Naive B cell (primary cell): ENCODE results near the gene AAMDC. TPM values are rescaled to one million over a fixed set of nuclear protein-coding genes. Genes with fewer than 3 reads are reported as not detected.

ENCODE experiments used
- ATAC-seq, 2 donors: fragments of 150-1000 bp; cut with Tn5 transposase; 2 replicates each; pipeline ENCODE4 v1.10.0; 2021; ENCODE audit warnings: low read depth in 2 of 2, mild to moderate bottlenecking in 2 of 2, moderate library complexity in 2 of 2
- DNase-seq: peaks from one replicate; pipeline ENCODE4 v3.0.0; 2022
- H3K27ac Mint-ChIP-seq, 6 donors: one replicate each; pipeline ENCODE4 v1.8.0; 2020 to 2022; ENCODE audit warnings: mild to moderate bottlenecking in 6 of 6, mixed read lengths in 6 of 6, moderate library complexity in 5 of 6, inconsistent platforms in 2 of 6
- H3K27me3 Mint-ChIP-seq, 3 donors: one replicate each; pipeline ENCODE4 v1.8.0; 2021 to 2022; ENCODE audit warnings: mixed read lengths in 3 of 3, mild to moderate bottlenecking in 1 of 3
- H3K36me3 Mint-ChIP-seq, 2 donors: one replicate each; pipeline ENCODE4 v1.8.0; 2020 to 2022; ENCODE audit warnings: mixed read lengths in 2 of 2, inconsistent platforms in 1 of 2, mild to moderate bottlenecking in 1 of 2
- H3K4me1 Mint-ChIP-seq, 3 donors: one replicate each; pipeline ENCODE4 v1.8.0; 2020 to 2022; ENCODE audit warnings: mixed read lengths in 3 of 3, inconsistent platforms in 1 of 3, mild to moderate bottlenecking in 1 of 3, moderate library complexity in 1 of 3
- H3K4me3 Mint-ChIP-seq, 8 donors: one replicate each; pipeline ENCODE4 v1.8.0; 2020 to 2022; ENCODE audit warnings: mild to moderate bottlenecking in 8 of 8, mixed read lengths in 8 of 8, moderate library complexity in 8 of 8, inconsistent platforms in 2 of 8
- H3K9me3 Mint-ChIP-seq, 7 donors: one replicate each; pipeline ENCODE4 v1.8.0; 2020 to 2022; ENCODE audit warnings: mixed read lengths in 7 of 7, mild to moderate bottlenecking in 5 of 7, inconsistent platforms in 2 of 7, moderate library complexity in 1 of 7
- polyA plus RNA-seq, 6 donors: library from polyadenylated mRNA; unstranded; fragments of 300-500 nt; fragmentation: Illumina TruSeq; gene quantifications; one replicate each; pipeline ENCODE4 v1.2.3, GENCODE V29; 2021; ENCODE audit warnings: low read depth in 6 of 6

AAMDC gene
- 10 to 100 TPM in 4 of 6 donors, 1 to 10 TPM in 2; 8.6 to 19.1 (median 14.9) TPM for polyA plus RNA-seq

GRCh38 chr11:77820565-77821348 is at the start of gene AAMDC, which contains the start of gene RSF1:
AAMDC (plus strand) TSS chr11:77821144; CDS start chr11:77842497, 21,353 bp downstream.
RSF1 (minus strand) TSS chr11:77820722; CDS start chr11:77820714, 8 bp downstream.
- Mint-ChIP-seq H3K36me3 (peaks cover 0 to 5% of the 10 kb centered on the region in 2 donors), H3K9me3 (no peaks in the 10 kb centered on the region), H3K4me1 (peaks cover 28 to 44% (median 41%) of the 10 kb centered on the region in 3 donors), H3K27me3 (no peaks in the 10 kb centered on the region), H3K27ac (peak within 1 kb of the TSS; percentile 94 to 98 (median 96)), H3K4me3 (peak within 1 kb of the TSS; percentile 89 to 100 (median 100))
- DNase-seq, result peak; percentile 95
- peak; percentile 85 for ATAC-seq

- no peaks in the 10 kb centered on the region for H3K36me3 Mint-ChIP-seq
- H3K27ac Mint-ChIP-seq, result peak overlapping the region in 2 of 6 donors; percentile 41 to 63
- DNase-seq, result no peak
- no peak for ATAC-seq
- H3K4me1 Mint-ChIP-seq, result peaks cover 31 to 70% (median 53%) of the 10 kb centered on the region in 3 donors
- H3K9me3 Mint-ChIP-seq, result no peaks in the 10 kb centered on the region
- no peak overlapping the region for H3K4me3 Mint-ChIP-seq
- H3K27me3 Mint-ChIP-seq, result no peaks in the 10 kb centered on the region
Observed at GRCh38 chr11:77775936-77776335, 45.0 kb upstream of the AAMDC start.

- H3K27ac Mint-ChIP-seq, result peak overlapping the region in 1 of 6 donors; percentile 9
- peaks cover 26 to 70% (median 48%) of the 10 kb centered on the region in 3 donors for H3K4me1 Mint-ChIP-seq
- no peak overlapping the region for H3K4me3 Mint-ChIP-seq
- DNase-seq (peak; percentile 11), ATAC-seq (no peak)
- no peaks in the 10 kb centered on the region for H3K27me3 Mint-ChIP-seq
- H3K36me3 Mint-ChIP-seq, result no peaks in the 10 kb centered on the region
- no peaks in the 10 kb centered on the region for H3K9me3 Mint-ChIP-seq
Observed at GRCh38 chr11:77776455-77776854, 44.5 kb upstream of the AAMDC start.

GRCh38 chr11:77778118-77778517 is 42.8 kb upstream of the AAMDC start:
- H3K4me1 Mint-ChIP-seq, result peaks cover 28 to 67% (median 52%) of the 10 kb centered on the region in 3 donors

GRCh38 chr11:77778549-77778948 is 42.4 kb upstream of the AAMDC start:
- Mint-ChIP-seq H3K27ac (peak overlapping the region in 4 of 6 donors; percentile 47 to 88 (median 57)), H3K9me3 (no peaks in the 10 kb centered on the region), H3K36me3 (no peaks in the 10 kb centered on the region), H3K27me3 (no peaks in the 10 kb centered on the region), H3K4me1 (peaks cover 29 to 69% (median 56%) of the 10 kb centered on the region in 3 donors), H3K4me3 (no peak overlapping the region)
- no peak for DNase-seq
- no peak for ATAC-seq

More at GRCh38 chr11:77778118-77778517, 42.8 kb upstream of the AAMDC start:
- Mint-ChIP-seq H3K36me3 (no peaks in the 10 kb centered on the region), H3K9me3 (no peaks in the 10 kb centered on the region), H3K27me3 (no peaks in the 10 kb centered on the region), H3K4me3 (no peak overlapping the region), H3K27ac (peak overlapping the region in 1 of 6 donors; percentile 55)
- ATAC-seq (no peak), DNase-seq (no peak)

DNA sequence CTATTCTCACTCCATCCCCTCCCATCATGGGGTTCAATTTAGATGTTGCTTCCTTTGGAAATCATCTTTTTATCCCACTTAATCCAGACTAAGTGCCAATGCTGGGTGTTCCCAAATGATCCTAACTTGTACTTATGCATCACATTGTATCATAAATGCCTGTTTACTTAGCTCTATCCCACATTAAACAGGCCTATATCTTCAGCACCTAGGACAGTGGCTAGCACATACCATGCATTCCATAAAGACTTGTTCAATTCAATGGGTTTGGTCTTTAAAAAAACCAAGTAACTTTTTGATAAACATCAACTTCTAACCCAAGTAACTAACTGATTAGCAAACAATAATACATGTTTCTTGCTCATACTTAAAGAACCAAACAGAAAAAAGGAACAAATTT is 41.0 kb upstream of the AAMDC start:
- Mint-ChIP-seq H3K9me3 (no peaks in the 10 kb centered on the region), H3K27me3 (no peaks in the 10 kb centered on the region), H3K4me3 (no peak overlapping the region), H3K4me1 (peaks cover 36 to 75% (median 60%) of the 10 kb centered on the region in 3 donors), H3K36me3 (no peaks in the 10 kb centered on the region), H3K27ac (peak overlapping the region in 2 of 6 donors; percentile 4 to 20)
- DNase-seq, result no peak
- ATAC-seq, result no peak

DNA sequence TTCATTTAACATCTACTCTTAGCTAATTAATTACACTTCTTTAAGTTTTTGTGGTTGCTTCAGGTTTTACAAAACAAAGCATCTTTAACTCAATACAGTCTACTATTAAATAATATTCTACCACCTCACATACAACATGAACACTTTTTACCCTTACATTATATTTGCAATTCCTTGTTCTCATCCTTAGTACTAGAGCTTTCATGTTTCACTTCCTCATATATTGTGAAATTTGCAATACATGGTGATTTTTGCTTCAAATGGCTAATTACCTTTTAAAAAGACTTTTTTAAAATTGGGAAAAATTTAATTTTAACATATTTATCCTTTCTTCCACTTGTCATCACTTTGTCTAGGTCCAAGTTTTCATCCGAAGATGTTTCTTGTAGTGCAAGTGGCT is 37.9 kb upstream of the AAMDC start:
- Mint-ChIP-seq H3K27ac (no peak overlapping the region), H3K36me3 (no peaks in the 10 kb centered on the region), H3K9me3 (peaks cover 0 to 2% (median 0%) of the 10 kb centered on the region in 7 donors), H3K27me3 (no peaks in the 10 kb centered on the region), H3K4me3 (no peak overlapping the region), H3K4me1 (peaks cover 39 to 71% (median 63%) of the 10 kb centered on the region in 3 donors)
- peak; percentile 61 to 64 for ATAC-seq
- no peak for DNase-seq

GRCh38 chr11:77784572-77784971 is 36.4 kb upstream of the AAMDC start:
- H3K4me3 Mint-ChIP-seq, result no peak overlapping the region
- H3K9me3 Mint-ChIP-seq, result peaks cover 0 to 2% (median 0%) of the 10 kb centered on the region in 7 donors
- no peaks in the 10 kb centered on the region for H3K36me3 Mint-ChIP-seq
- H3K4me1 Mint-ChIP-seq, result peaks cover 44 to 71% (median 68%) of the 10 kb centered on the region in 3 donors
- H3K27ac Mint-ChIP-seq, result peak overlapping the region in 3 of 6 donors; percentile 27 to 50 (median 33)
- ATAC-seq (no peak), DNase-seq (no peak)
- no peaks in the 10 kb centered on the region for H3K27me3 Mint-ChIP-seq

DNA sequence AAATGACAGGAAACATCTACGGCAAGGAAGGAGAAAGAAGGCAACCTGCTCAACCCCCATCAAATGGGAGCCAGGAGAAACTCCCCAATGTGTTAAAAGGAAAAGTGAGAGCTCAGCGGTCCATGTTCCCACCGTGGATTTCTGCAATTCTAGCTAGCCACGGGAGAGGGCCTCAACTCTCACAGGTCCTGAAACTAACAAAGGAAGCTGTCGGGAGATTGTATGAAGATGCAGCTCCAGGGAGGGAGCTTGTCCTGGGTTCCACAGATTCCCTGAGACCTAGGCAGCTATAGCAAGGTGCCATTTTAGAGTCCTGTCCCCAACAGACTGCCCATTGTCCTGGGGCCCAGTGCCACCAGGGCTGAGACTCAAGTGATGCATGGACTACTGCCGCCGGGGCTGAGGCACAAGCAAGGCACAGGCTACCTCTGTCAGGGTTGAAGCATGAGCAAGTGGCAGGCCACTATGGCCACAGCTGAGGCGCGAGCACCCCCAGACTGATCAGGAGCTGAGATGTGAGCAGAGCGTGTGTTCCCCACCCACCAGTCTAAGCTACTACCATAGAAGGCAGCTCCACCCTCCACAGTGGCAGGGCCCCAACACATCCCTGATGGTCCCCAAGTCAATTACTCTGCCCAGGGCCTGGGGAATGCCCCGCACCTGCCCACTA is 31.7 kb upstream of the AAMDC start:
- peaks cover 0 to 10% (median 4%) of the 10 kb centered on the region in 7 donors for H3K9me3 Mint-ChIP-seq
- peak overlapping the region in 4 of 6 donors; percentile 37 to 91 (median 58) for H3K27ac Mint-ChIP-seq
- H3K4me3 Mint-ChIP-seq, result peak overlapping the region in 1 of 8 donors; percentile 57
- H3K36me3 Mint-ChIP-seq, result peaks cover 28 to 33% of the 10 kb centered on the region in 2 donors
- H3K27me3 Mint-ChIP-seq, result no peaks in the 10 kb centered on the region
- H3K4me1 Mint-ChIP-seq, result peaks cover 59 to 85% (median 74%) of the 10 kb centered on the region in 3 donors
- no peak for ATAC-seq
- no peak for DNase-seq

GRCh38 chr11:77789731-77790476 is 31.0 kb upstream of the AAMDC start:
- H3K36me3 Mint-ChIP-seq, result peaks cover 28 to 33% of the 10 kb centered on the region in 2 donors
- no peak for ATAC-seq
- peaks cover 60 to 86% (median 73%) of the 10 kb centered on the region in 3 donors for H3K4me1 Mint-ChIP-seq
- H3K4me3 Mint-ChIP-seq, result peak overlapping the region in 1 of 8 donors; percentile 21
- DNase-seq, result no peak
- H3K27ac Mint-ChIP-seq, result peak overlapping the region in 2 of 6 donors; percentile 16 to 44
- H3K9me3 Mint-ChIP-seq, result peaks cover 0 to 10% (median 4%) of the 10 kb centered on the region in 7 donors
- no peaks in the 10 kb centered on the region for H3K27me3 Mint-ChIP-seq

- peak overlapping the region in 1 of 8 donors; percentile 20 for H3K4me3 Mint-ChIP-seq
- no peak for ATAC-seq
- H3K27ac Mint-ChIP-seq, result peak overlapping the region in 3 of 6 donors; percentile 38 to 43 (median 39)
- H3K9me3 Mint-ChIP-seq, result peaks cover 0 to 10% (median 4%) of the 10 kb centered on the region in 7 donors
- peaks cover 28 to 33% of the 10 kb centered on the region in 2 donors for H3K36me3 Mint-ChIP-seq
- H3K4me1 Mint-ChIP-seq, result peaks cover 68 to 95% (median 84%) of the 10 kb centered on the region in 3 donors
- DNase-seq, result no peak
- H3K27me3 Mint-ChIP-seq, result no peaks in the 10 kb centered on the region
Observed at GRCh38 chr11:77791301-77791700, 29.6 kb upstream of the AAMDC start.

GRCh38 chr11:77793972-77794371 is 27.0 kb upstream of the AAMDC start:
- DNase-seq (no peak), ATAC-seq (no peak)
- no peak overlapping the region for H3K4me3 Mint-ChIP-seq
- no peaks in the 10 kb centered on the region for H3K27me3 Mint-ChIP-seq
- peaks cover 28 to 33% of the 10 kb centered on the region in 2 donors for H3K36me3 Mint-ChIP-seq
- peaks cover 75 to 95% (median 89%) of the 10 kb centered on the region in 3 donors for H3K4me1 Mint-ChIP-seq
- H3K9me3 Mint-ChIP-seq, result peaks cover 0 to 10% (median 4%) of the 10 kb centered on the region in 7 donors
- peak overlapping the region in 2 of 6 donors; percentile 28 to 39 for H3K27ac Mint-ChIP-seq
